AG10803 (cell line): ENCODE data around the gene COX6B1.
"Not testable (repeated sequence)": the region's sequence is repeated elsewhere in the genome, so short reads cannot be mapped to it uniquely, and the experiment has no call there.

Source experiments
- DNase-seq: peaks from one replicate; pipeline ENCODE4 v3.0.0; 2010; ENCODE audit warnings: low read depth
- H3K4me3 ChIP-seq: 2 replicates; pipeline ENCODE4 v1.5.1; 2011; ENCODE audit warnings: mild to moderate bottlenecking, low read length, control low read depth
- CTCF ChIP-seq: conservative IDR thresholded peaks from 2 replicates; pipeline ENCODE4 v1.5.1; 2011; ENCODE audit warnings: mild to moderate bottlenecking, low read length, control low read depth, inconsistent platforms

COX6B1 gene

GRCh38 chr19:35675589-35676140, 27.5 kb downstream of the COX6B1 start:
- no peak for TF ChIP-seq CTCF
- no peak overlapping the region for H3K4me3 ChIP-seq
- DNase-seq = no peak

- TF ChIP-seq CTCF = no peak
- DNase-seq = peak; percentile 78
- no peak overlapping the region for H3K4me3 ChIP-seq
Measured at GRCh38 chr19:35689836-35690235, 41.7 kb downstream of the COX6B1 start.

GRCh38 chr19:35691106-35691505, 43.0 kb downstream of the COX6B1 start:
- DNase-seq = not testable (repeated sequence)

GRCh38 chr19:35692010-35692409, 43.9 kb downstream of the COX6B1 start:
- DNase-seq = no peak
- TF ChIP-seq CTCF = no peak

More at GRCh38 chr19:35691106-35691505, 43.0 kb downstream of the COX6B1 start:
- H3K4me3 ChIP-seq = not testable (repeated sequence)

GRCh38 chr19:35693422-35693821, 45.3 kb downstream of the COX6B1 start:
- H3K4me3 ChIP-seq = no peak overlapping the region
- TF ChIP-seq CTCF = no peak
- DNase-seq = no peak

More at GRCh38 chr19:35692010-35692409, 43.9 kb downstream of the COX6B1 start:
- H3K4me3 ChIP-seq = no peak overlapping the region

- H3K4me3 ChIP-seq = no peak overlapping the region
- peak; percentile 99 for TF ChIP-seq CTCF
- peak; percentile 82 for DNase-seq
Measured at GRCh38 chr19:35693835-35694599, 45.9 kb downstream of the COX6B1 start.

GRCh38 chr19:35695895-35696422, 47.8 kb downstream of the COX6B1 start:
- TF ChIP-seq CTCF = no peak
- no peak overlapping the region for H3K4me3 ChIP-seq
- DNase-seq = no peak
